SK-N-MC (cell line): ENCODE measurements around the gene ACVR1B.

Experiments used
- DNase-seq: peaks from one replicate; pipeline ENCODE4 v3.0.0-alpha.2; 2011; ENCODE audit warnings: low read depth, low spot score
- H3K27ac ChIP-seq: fragments of 200-600 bp; sonication (generic); 2 replicates; pipeline ENCODE4 v1.5.1; 2016; ENCODE audit warnings: mixed run types
- H3K36me3 ChIP-seq: fragments of 200-600 bp; sonication (generic); 2 replicates; pipeline ENCODE4 v1.6.1; 2017; ENCODE audit warnings: antibody characterized with exemption, low read length, mixed read lengths; ENCODE audit not compliant: insufficient read depth
- H3K4me3 ChIP-seq: fragments of 200-600 bp; sonication (generic); 2 replicates; pipeline ENCODE4 v1.5.1; 2016
- H3K9ac ChIP-seq: fragments of 200-600 bp; sonication (generic); 2 replicates; pipeline ENCODE4 v1.8.0; 2017; ENCODE audit warnings: mixed run types, mixed read lengths; ENCODE audit not compliant: insufficient read length
- H3K9me3 ChIP-seq: fragments of 200-600 bp; sonication (generic); 2 replicates; pipeline ENCODE4 v1.6.1; 2017; ENCODE audit warnings: low read depth, mild to moderate bottlenecking, antibody characterized with exemption, low read length, moderate library complexity, mixed read lengths
- EZH2 ChIP-seq: fragments of 200-600 bp; sonication (generic); IDR thresholded peaks from one replicate; pipeline ENCODE4 v1.6.1; 2017; ENCODE audit warnings: antibody characterized with exemption
- FOXP2 ChIP-seq: optimal IDR thresholded peaks from 2 replicates; pipeline ENCODE3; 2011; ENCODE audit warnings: mild to moderate bottlenecking, moderate library complexity; ENCODE audit not compliant: insufficient read depth; ENCODE audit errors: extremely low read length, control extremely low read depth
- POLR2AphosphoS5 ChIP-seq: IDR thresholded peaks from 2 replicates; pipeline ENCODE4 v1.6.1; 2012; ENCODE audit warnings: mild to moderate bottlenecking, low read depth, low read length, borderline replicate concordance

The ACVR1B gene

GRCh38 chr12:51986834-51987233 is 35.3 kb downstream of the ACVR1B start:
- DNase-seq: no peak
- Histone ChIP-seq H3K4me3 (no peak overlapping the region), H3K9me3 (no peaks in the 10 kb centered on the region), H3K36me3 (peaks cover 58% of the 10 kb centered on the region), H3K9ac (no peak overlapping the region), H3K27ac (no peak overlapping the region)
- TF ChIP-seq FOXP2: no peak
- no peak for TF ChIP-seq EZH2
- no peak for TF ChIP-seq POLR2AphosphoS5

- no peak overlapping the region for H3K9ac ChIP-seq
- H3K4me3 ChIP-seq: no peak overlapping the region
- TF ChIP-seq FOXP2: no peak
- TF ChIP-seq EZH2: no peak
- TF ChIP-seq POLR2AphosphoS5: no peak
- DNase-seq: no peak
- no peaks in the 10 kb centered on the region for H3K9me3 ChIP-seq
- peaks cover 26% of the 10 kb centered on the region for H3K36me3 ChIP-seq
- no peak overlapping the region for H3K27ac ChIP-seq
Measured at GRCh38 chr12:51992246-51992645, 40.7 kb downstream of the ACVR1B start.

- TF ChIP-seq POLR2AphosphoS5: no peak
- TF ChIP-seq EZH2: no peak
- TF ChIP-seq FOXP2: no peak
- Histone ChIP-seq H3K4me3 (no peak overlapping the region), H3K27ac (no peak overlapping the region), H3K36me3 (peaks cover 20% of the 10 kb centered on the region), H3K9me3 (no peaks in the 10 kb centered on the region), H3K9ac (no peak overlapping the region)
- no peak for DNase-seq
Measured at GRCh38 chr12:51994539-51994820, 43.0 kb downstream of the ACVR1B start.

- Histone ChIP-seq H3K36me3 (peaks cover 20% of the 10 kb centered on the region), H3K27ac (no peak overlapping the region), H3K4me3 (no peak overlapping the region), H3K9ac (no peak overlapping the region), H3K9me3 (no peaks in the 10 kb centered on the region)
- DNase-seq: no peak
- TF ChIP-seq POLR2AphosphoS5 (no peak), EZH2 (no peak), FOXP2 (no peak)
Measured at GRCh38 chr12:51994959-51995358, 43.5 kb downstream of the ACVR1B start.

GRCh38 chr12:51997136-51997535 is 45.6 kb downstream of the ACVR1B start:
- DNase-seq: no peak
- H3K9ac ChIP-seq: no peak overlapping the region
- no peak overlapping the region for H3K27ac ChIP-seq
- no peak overlapping the region for H3K4me3 ChIP-seq
- no peaks in the 10 kb centered on the region for H3K9me3 ChIP-seq
- H3K36me3 ChIP-seq: peaks cover 15% of the 10 kb centered on the region
- no peak for TF ChIP-seq EZH2
- no peak for TF ChIP-seq POLR2AphosphoS5
- no peak for TF ChIP-seq FOXP2

- no peak for DNase-seq
- no peak overlapping the region for H3K4me3 ChIP-seq
- no peaks in the 10 kb centered on the region for H3K36me3 ChIP-seq
- no peak for TF ChIP-seq POLR2AphosphoS5
- TF ChIP-seq EZH2: no peak
- no peak for TF ChIP-seq FOXP2
- H3K27ac ChIP-seq: 0 out of 2 replicates have a peak overlapping the region, but pooled peaks have one; percentile 42
- H3K9me3 ChIP-seq: no peaks in the 10 kb centered on the region
- no peak overlapping the region for H3K9ac ChIP-seq
Measured at GRCh38 chr12:52003016-52003550, 51.6 kb downstream of the ACVR1B start.

- TF ChIP-seq EZH2 (no peak), POLR2AphosphoS5 (no peak), FOXP2 (no peak)
- no peaks in the 10 kb centered on the region for H3K36me3 ChIP-seq
- H3K9me3 ChIP-seq: no peaks in the 10 kb centered on the region
- DNase-seq: no peak
- no peak overlapping the region for H3K9ac ChIP-seq
- H3K4me3 ChIP-seq: no peak overlapping the region
- 0 out of 2 replicates have a peak overlapping the region, but pooled peaks have one; percentile 42 for H3K27ac ChIP-seq
Measured at GRCh38 chr12:52003591-52003990, 52.1 kb downstream of the ACVR1B start.

- no peaks in the 10 kb centered on the region for H3K9me3 ChIP-seq
- no peak for DNase-seq
- H3K4me3 ChIP-seq: no peak overlapping the region
- no peaks in the 10 kb centered on the region for H3K36me3 ChIP-seq
- 0 out of 2 replicates have a peak overlapping the region, but pooled peaks have one; percentile 37 for H3K27ac ChIP-seq
- TF ChIP-seq EZH2: no peak
- TF ChIP-seq FOXP2: no peak
- TF ChIP-seq POLR2AphosphoS5: no peak
- no peak overlapping the region for H3K9ac ChIP-seq
Measured at GRCh38 chr12:52004042-52004648, 52.6 kb downstream of the ACVR1B start.
